H1 (cell line): ENCODE data around the gene LRP8. TPM values are rescaled to one million over a fixed set of nuclear protein-coding genes. Genes with fewer than 3 reads are reported as not detected.

Experiments
- CBX8 ChIP-seq: fragments of 300-800, 300-1000 bp; sonication (generic); IDR thresholded peaks from 2 replicates; pipeline ENCODE4 v1.7.1; 2016; ENCODE audit warnings: low read depth, low read length, borderline replicate concordance
- CHD7 ChIP-seq: fragments of 300-600 bp; sonication (generic); IDR thresholded peaks from 2 replicates; pipeline ENCODE4 v1.7.1; 2012; ENCODE audit warnings: low read length, moderate library complexity, mild to moderate bottlenecking, inconsistent platforms; ENCODE audit not compliant: insufficient replicate concordance
- EZH2 ChIP-seq: fragments of 200-600 bp; sonication (generic); IDR thresholded peaks from 2 replicates; pipeline ENCODE4 v1.7.1; 2012; ENCODE audit warnings: low read depth, mild to moderate bottlenecking, moderate library complexity, low read length, inconsistent platforms; ENCODE audit not compliant: severe bottlenecking
- KDM1A ChIP-seq: fragments of 200-600, 300-600 bp; sonication (generic); IDR thresholded peaks from 2 replicates; pipeline ENCODE4 v1.7.1; 2016; ENCODE audit warnings: mild to moderate bottlenecking, low read length, borderline replicate concordance
- MAFK ChIP-seq: IDR thresholded peaks from 2 replicates; pipeline ENCODE4 v1.6.1; 2012; ENCODE audit warnings: low read depth, mild to moderate bottlenecking, improper control_type of control experiment, low read length
- RBBP5 ChIP-seq: IDR thresholded peaks from 2 replicates; pipeline ENCODE4 v1.7.1; 2012; ENCODE audit warnings: low read depth, mild to moderate bottlenecking, inconsistent platforms, low read length, moderate library complexity, borderline replicate concordance
- TAF7 ChIP-seq: optimal IDR thresholded peaks from 2 replicates; pipeline ENCODE3; 2011; ENCODE audit warnings: low read depth, mild to moderate bottlenecking, inconsistent platforms, low read length, moderate library complexity, borderline replicate concordance
- polyA plus RNA-seq, 7 experiments: library from polyadenylated mRNA; depleted of rRNA in 3 of 7; stranded (reverse) in 5 of 7; unstranded in 2 of 7; fragments of >200 nt in 5 of 7; fragments of 200-250 nt in 2 of 7; gene quantifications; 1 replicate in 5 of 7; 2 replicates in 1 of 7; 4 replicates in 1 of 7; pipeline versions ENCODE4 v1.2.1 to v1.2.3, GENCODE V29; 2011 to 2013; ENCODE audit warnings: missing spikeins in 2 of 7, mixed read lengths in 2 of 7
- total RNA-seq: library from RNA; stranded (reverse); fragmentation: NEBNext Ultra II Directional; extraction: Animal tissue kit (Norgen Biotek cat#: 25700); gene quantifications from 2 replicates; pipeline ENCODE4 v1.2.1, GENCODE V29; 2021

LRP8 gene
- total and polyA plus RNA-seq, 2 of the 8 experiments (the other 6 are each of a cell fraction or from before 2014, with no cell fraction given): 63.2 to 66.4 TPM

DNA sequence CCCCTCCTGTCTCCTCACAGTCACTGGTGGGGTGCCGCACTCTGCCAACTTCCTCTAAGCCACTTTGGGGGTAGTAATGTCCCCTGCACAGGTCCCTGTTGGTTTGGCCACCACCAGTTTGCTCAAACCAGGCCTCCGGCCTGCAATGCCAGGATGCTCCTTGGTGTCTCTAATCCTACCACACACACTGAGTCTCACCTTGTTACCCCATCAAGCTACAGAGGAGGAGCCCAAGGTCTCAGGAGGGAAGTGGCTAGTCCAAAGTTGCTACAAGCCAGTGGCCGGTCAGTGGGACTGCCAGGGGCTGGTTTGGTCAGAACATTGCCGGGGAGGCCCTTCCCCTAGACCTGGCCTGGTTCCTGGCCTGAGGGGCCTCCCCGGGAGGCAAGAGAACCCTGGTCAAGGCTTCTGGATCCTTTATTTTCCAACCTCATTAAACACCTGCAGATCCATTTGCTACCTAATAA is 21.5 kb upstream of the LRP8 start (continued):
- TF ChIP-seq CHD7 (no peak), RBBP5 (no peak), EZH2 (no peak), KDM1A (no peak), MAFK (no peak), TAF7 (no peak), CBX8 (no peak)
